Suppressor macrophage (primary cell): ENCODE measurements around the gene ANKRD44.
"Not testable (repeated sequence)": the region's sequence is repeated elsewhere in the genome, so short reads cannot be mapped to it uniquely, and the experiment has no call there.

Source experiments
- DNase-seq, 4 experiments: peaks; one replicate each; pipeline ENCODE4 v3.0.0-alpha.2; 2020 to 2022

The ANKRD44 gene

DNA sequence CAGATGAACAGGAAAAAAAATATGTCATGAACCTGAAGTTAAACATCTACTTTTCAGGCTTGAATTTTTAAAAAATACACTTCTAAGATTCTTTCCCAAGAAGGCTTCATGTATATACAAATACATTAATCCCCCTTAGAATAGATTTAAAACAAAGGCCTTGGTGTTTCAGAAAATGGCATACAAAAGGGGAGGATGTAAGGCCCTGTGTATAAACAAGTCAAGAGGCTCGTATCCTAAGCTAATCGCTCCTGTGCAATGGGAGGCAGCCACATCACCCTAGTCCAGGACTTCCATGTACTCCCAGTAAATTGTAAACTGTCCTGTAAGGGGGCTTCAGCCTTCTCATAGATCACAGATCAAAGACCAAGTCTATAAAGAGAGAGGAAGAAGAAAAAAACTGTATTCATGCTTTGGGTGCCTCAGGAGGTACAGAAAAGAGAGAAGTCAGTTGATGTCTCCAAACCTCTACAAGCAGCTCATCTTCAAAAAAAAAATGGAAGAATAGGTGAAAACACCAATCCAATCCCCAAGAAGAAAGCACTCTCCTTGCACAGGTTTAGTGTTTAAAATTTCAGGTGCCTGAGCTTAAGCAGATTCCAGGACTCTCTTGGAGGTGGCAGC lies 53.9 kb downstream of the ANKRD44 start:
- DNase-seq = no peak

DNA sequence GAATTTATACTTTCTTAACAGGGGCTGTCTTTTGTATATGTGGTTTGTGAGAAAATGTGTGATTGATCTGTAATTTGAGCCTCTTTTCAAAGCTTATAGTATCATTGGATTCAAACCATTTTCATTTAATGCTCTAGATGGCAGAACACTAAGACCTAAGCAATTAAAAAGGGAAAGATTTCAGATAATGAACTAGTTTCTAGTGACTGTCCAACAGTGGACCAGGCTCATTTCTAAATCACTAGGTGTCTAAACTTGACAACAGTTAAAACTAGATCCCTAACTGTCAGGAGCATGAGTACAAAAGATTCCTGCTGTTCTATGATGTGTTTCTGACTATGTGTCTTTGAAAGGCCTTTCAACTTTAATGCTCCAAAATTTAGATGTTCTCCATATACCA lies 54.6 kb downstream of the ANKRD44 start:
- no peak for DNase-seq

DNA sequence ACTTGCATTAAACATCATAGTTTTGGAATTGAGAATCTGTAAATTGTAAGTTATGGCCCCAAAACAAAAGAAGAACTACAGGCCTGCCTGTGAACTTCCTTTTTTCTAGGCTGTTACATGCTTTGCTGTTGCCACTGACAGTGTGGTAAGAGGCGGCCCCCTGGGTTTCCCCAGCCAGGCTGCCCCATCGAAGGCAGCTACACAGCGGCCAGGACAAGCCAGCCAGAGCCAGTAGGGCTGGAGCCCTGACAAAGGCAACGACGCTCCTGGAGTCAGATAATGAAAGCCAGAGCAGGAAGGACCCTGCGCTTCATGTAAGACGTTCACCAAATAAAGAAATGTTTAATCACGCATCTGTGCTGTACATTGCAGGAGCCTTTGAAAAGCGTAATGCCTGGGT lies 55.0 kb downstream of the ANKRD44 start:
- DNase-seq = peak; percentile 89 to 94 (median 93)

GRCh38 chr2:197254776-197255530 lies 55.6 kb downstream of the ANKRD44 start:
- DNase-seq = peak in 2 of 4 experiments; percentile 38 to 50

DNA sequence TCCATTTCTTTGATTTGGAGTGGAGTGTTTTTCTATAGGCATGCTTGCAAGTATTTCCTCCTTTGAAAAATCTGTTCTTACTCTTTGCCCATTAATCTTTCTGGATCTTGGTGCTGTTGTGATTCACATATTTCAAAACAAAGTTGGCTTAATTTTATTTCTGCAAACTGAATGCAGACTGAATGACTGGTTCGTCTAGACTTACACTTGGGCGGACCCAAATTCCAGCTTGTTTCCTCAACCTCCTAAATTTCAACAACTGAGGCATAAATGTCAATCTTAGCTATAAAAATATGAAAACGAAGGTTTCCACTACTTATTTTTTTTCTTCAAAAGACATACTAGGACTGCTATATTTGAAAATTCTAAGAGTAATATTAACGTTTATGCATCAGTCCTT lies 59.0 kb downstream of the ANKRD44 start:
- DNase-seq = no peak

DNA sequence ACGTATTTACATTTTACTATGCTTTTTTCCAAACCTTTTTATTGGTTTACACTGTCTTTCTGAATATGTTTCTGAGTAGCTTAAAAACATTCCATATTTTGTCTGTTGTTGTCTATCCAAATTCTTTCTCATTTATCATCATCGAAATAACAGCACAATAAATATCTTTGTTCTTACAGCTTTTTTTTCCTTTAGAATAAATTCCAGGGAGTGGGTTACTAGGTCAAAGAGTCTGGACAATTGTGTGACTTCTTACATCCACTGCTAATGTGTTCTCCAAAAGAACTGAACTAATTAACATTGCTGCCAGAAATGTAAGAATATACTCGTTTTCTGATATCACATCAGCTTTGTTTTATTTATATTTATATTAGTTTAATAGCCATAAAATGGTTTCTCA lies 59.4 kb downstream of the ANKRD44 start:
- no peak for DNase-seq

GRCh38 chr2:197250084-197250397 lies 60.5 kb downstream of the ANKRD44 start:
- DNase-seq = no peak

GRCh38 chr2:197249381-197250083 lies 61.0 kb downstream of the ANKRD44 start:
- DNase-seq = peak in 2 of 4 experiments; percentile 36 to 39

DNA sequence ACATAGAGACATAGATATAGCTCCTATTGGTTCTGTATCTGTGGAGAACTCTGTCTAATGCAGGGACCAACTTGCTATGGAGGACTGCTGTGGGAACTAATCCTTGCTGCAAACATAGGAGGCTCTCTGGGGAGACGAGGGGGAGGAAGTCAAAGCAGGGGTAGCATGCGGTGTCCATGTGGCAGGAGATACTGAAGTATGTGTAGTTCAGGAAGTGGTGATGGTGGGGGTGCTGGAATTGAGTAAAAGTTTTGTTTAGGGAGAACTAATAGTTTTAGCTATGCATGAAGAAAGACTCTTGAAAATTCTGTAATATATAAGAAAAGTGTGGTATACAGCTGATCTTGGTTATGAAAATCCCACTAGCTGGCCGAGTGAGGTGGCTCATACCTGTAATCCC lies 62.0 kb downstream of the ANKRD44 start:
- DNase-seq = peak; percentile 66 to 79 (median 77)

DNA sequence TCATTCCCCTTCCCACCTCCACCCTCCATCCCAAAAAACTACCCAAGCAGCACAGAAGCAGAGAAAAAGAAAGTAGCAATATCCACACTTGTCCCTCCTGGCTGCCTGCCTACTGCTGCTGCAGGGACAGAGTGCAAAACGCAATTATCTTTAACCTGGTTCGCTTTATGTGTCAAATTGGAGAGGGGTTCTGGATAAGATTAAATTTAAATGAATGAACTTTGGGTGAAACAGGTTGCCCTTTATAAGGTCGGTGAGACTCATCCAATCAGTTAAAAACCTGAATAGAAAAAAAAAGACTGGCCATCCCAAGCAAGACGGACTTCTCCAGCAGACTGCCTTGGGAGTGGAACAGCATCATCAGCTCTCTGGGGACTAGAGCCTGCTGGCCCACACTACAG lies 62.6 kb downstream of the ANKRD44 start:
- DNase-seq = no peak

DNA sequence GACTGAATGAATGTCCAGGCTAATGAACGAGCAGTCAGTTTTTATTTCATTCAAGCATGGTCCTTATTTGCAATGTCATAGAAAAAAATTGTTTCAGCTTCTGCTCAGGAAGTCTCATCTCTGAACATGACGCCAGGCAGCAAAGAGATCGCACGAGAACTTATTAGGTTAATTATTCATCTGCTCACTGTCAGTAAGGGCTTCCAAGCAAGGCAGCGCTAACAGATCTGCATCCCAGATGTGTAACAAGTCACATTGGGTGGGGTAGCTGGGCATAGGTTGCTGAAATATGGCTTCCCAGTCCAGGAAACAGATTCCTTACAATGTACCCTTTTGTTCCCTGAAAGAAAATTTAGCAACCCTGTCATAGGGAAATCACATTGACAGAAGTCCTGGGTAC lies 63.5 kb downstream of the ANKRD44 start:
- no peak for DNase-seq

DNA sequence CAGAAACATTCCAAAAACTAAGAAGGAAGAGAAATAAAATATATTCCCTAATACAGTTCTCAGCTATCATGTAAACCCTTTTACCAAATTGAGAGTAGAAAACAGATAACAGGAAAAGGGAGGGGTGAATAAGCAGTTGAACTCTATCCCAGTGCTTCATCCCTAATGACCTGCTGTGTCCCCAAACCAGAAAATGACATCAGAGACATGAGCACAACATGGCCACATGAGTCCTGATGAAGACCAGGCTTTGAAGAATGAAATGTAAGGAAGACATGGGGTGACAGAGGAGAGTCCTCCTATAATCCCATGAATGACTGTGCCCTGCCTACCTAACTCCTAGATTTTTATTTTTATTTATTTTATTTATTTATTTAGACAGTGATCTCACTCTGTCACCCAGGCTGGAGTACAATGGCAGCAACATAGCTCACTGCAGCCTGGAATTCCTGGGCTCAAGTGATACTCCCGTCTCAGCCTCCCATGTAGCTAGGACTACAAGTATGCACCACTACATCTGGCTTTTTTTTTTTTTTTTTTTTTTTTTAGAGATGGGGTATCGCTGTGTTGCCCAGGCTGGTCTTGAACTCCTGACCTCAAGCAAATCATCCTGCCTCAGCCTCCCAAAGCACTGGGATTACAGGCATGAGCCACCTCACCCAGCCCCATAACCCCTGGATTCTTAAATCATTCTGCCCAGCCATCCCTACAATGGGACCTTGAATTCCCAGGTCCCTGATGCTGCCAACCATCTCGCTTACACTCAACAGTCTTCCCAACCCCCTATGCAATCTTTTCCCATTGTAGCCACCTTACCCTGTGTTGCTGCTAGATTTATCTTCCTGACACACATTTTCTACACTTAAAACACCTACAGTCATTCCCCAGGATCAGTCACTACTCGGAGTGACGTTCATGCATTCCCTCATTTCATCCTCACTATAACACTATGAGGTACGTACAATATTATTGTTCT lies 64.5 kb downstream of the ANKRD44 start:
- peak in 3 of 4 experiments; percentile 46 to 66 (median 58) for DNase-seq

GRCh38 chr2:197244349-197244748 lies 66.2 kb downstream of the ANKRD44 start:
- DNase-seq = no peak

- no peak for DNase-seq
Observed at GRCh38 chr2:197242719-197243118, 67.9 kb downstream of the ANKRD44 start.

GRCh38 chr2:197241596-197241995 lies 69.0 kb downstream of the ANKRD44 start:
- DNase-seq = peak in 2 of 4 experiments; percentile 45 to 57

- DNase-seq = no peak
Observed at GRCh38 chr2:197241153-197241552, 69.4 kb downstream of the ANKRD44 start.

DNA sequence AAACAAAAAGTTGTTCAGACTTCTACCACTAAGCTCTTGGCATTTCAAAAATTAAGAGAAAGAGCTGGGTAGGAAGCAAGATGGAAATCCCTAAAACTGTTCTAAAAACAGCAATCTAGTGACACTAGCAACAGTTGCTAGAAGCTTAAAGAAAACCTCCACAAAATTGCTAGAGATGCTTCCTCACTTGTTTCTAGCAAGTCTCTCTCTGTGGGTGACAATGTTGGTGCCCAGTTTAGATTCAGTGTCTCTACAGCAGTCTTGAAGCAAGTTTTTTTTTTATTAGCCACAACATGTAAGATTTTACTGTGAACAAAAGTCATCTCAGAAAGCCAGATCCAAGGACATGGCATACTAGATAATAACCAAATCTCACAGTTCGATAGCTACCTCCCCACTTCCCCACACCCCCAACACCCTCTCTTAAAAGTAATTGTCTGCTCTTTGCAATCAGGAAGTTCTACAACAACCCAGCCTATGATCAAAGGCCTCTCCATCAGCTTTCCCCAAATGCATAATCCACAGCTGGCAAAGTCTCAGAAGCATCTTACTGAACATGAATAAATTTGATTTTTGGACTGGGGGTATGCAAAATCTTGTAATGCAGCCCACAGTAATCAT lies 70.0 kb downstream of the ANKRD44 start:
- DNase-seq = no peak

DNA sequence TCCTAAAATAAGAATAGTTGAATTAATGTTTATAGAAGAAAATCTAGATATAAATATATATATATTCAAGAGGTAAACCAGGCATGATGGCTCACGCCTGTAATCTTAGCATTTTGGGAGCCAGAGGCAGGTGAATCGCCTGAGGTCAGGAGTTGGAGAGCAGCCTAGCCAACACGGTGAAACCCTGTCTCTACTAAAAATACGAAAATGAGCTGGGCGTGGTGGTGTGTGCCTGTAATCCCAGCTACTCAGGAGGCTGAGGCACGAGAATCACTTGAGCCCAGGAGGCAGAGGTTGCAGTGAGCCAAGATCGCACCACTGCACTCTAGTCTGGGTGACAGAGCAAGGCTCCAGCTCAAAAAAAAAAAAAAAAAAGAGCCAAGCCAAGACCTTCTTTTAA lies 70.6 kb downstream of the ANKRD44 start:
- not testable (repeated sequence) for DNase-seq

GRCh38 chr2:197239434-197239833 lies 71.1 kb downstream of the ANKRD44 start:
- peak in 3 of 4 experiments; percentile 29 to 61 (median 59) for DNase-seq

- DNase-seq = no peak
Observed at GRCh38 chr2:197238043-197238365, 72.6 kb downstream of the ANKRD44 start.

GRCh38 chr2:197237291-197238042 lies 73.1 kb downstream of the ANKRD44 start:
- no peak for DNase-seq
